Esophagus mucosa (tissue), 1 donor: Measurements from ENCODE around the gene FILIP1L. TPM values are rescaled to one million over a fixed set of nuclear protein-coding genes. Genes with fewer than 3 reads are reported as not detected.
A peak's percentile ranks its signal among the peaks of the same experiment; 100 is the strongest.

ENCODE experiments used
- ATAC-seq: fragments of 200-7000 bp; cut with Tn5 transposase; one replicate; pipeline ENCODE4 v1.9.1; 2020
- total RNA-seq: library from RNA; stranded (reverse); gene quantifications from one replicate; pipeline ENCODE4 v1.2.4, GENCODE V29; 2023
- donor health status: DM: yes; HTN: yes; CAD: no.

Gene FILIP1L
- total RNA-seq, 1 donor from 2014 or later: 2.3 TPM

DNA sequence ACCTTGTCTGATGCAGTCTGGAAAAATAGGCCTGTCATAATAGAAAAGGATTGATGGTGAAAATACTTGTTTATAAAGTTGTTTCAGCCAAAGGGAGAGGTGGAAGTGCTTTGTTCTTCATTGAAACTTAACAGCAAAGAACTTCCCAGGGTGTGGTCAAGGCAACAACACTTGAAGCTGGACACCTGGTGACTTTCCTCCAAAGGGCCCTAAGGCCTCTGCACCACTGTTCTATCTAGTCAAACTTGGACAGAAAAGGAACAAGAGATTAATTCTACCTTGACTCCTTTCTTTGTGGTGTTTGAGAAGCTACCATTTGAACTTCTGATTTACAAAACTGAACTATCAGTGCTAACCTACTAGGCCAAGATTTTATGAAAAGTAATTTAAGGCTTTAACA lies 194.6 kb downstream of the FILIP1L start:
- ATAC-seq: peak; percentile 31

DNA sequence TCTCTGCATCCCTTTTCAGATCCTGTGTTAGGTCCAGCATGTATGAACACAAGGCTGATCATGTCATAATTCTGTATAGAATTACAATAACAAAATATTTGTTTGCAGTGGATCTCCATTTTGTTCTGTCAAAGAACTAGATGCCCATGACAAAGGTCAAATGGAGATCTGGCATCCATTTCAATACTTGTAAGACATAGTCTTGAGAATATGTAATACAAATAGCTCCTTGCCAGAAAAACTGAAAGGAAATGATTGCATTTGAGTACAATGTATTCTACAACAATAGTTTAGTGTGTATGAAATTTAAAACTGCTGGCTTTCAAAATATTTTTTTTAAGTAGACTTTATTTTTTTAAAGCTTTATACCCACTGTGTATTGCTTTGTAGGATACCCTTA lies 195.6 kb downstream of the FILIP1L start:
- no peak for ATAC-seq

DNA sequence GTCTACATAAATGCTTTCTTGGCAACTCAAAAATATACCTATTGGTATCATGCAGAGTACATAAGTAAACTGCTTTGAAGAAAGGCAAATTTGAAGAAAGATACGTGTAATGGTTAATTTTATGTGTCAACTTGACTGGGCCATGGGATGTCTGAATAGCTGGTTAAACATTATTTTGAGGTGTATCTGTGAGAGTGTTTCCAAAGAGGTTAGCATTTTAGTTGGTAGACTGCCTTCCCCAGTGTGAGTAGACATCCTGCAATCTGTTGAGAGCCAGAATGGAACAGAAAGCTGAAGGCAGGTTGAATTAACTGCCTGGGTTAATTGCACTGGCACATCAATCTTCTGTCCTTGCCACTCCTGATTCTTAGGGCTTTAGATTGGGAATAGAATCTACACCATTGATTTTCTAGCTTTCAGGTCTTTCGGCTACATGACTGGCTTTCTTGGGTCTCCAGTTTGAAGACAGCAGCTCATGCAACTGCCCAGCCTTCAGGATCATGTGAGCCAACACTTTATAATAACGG lies 198.3 kb downstream of the FILIP1L start:
- no peak for ATAC-seq

- no peak for ATAC-seq
Observed at GRCh38 chr3:99911433-99911832, 202.9 kb downstream of the FILIP1L start.

- no peak for ATAC-seq
Observed at GRCh38 chr3:99910752-99911290, 203.5 kb downstream of the FILIP1L start.

GRCh38 chr3:99909714-99910495 lies 204.4 kb downstream of the FILIP1L start:
- peak; percentile 86 for ATAC-seq

GRCh38 chr3:99907959-99908544 lies 206.2 kb downstream of the FILIP1L start:
- ATAC-seq: no peak

DNA sequence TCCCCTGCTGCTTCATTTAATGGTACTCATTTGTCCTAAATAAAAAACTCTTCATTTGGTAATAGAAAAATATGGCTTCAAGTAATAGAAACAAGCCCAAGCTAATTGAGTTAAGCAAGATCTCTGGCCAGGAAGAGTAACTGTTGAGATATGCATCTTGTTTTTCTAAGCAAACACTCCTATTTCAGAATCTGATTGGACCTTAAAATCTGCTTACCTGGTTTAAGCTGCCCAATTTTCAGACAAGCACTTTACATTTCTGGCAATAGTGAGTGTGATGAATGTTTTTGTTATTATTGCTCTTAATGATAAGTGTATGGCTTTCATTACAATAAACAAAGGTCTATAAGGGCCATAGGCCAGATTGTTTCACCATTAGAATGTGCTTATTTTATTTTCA lies 210.4 kb downstream of the FILIP1L start:
- ATAC-seq: no peak

DNA sequence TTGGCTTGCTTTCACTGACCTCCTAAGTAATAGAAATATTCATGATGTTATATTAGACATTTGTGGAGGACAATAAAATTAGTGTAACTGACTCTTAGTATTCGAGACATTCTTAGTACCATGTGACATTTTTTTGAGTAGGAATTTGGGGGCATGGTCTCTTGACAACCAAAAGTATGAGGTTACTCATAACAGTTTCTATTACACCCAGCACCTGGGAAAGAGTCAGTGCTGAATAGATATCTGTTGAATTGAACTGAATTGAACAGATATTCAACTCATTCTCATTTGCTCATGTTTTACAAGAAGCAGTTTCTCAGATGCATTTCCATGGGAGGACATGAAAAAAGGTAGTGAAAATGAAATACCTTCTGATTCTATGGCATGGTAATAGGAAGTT lies 212.2 kb downstream of the FILIP1L start:
- no peak for ATAC-seq

DNA sequence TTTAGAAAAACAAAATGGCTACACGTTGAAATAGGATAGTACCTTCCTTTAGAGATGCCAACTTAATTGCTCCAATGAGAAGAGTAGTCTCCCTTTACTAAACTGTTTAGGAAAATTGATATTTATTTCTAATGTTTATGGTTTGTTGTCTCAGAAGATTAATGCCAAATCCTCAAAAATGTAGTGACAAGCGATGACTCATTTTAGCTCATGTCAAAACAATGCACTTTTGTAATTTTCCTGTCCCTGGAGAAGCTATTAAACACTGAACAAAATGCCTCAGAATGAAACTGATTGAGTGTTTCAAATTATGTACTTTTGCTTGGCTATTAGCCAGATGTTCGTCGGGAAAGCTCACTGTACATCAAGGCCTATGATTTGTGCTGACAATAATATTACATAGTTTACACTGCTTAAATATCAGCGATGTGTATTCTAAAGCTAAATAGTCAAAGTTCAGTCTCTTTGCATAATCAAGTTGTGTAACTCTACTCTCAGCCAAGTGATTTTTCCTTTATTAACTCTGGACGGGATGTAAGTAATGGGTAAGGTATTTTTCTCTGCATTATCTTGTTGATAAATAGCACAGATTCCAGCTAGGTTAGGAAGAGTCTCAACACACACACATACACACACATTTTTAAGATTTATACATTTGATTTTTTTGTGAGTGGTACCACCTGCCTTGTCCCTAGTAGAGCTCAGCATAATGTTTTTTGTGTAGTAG lies 212.9 kb downstream of the FILIP1L start:
- ATAC-seq: no peak

- ATAC-seq: no peak
Observed at GRCh38 chr3:99900248-99900647, 214.1 kb downstream of the FILIP1L start.

GRCh38 chr3:99899603-99900002 lies 214.7 kb downstream of the FILIP1L start:
- no peak for ATAC-seq

GRCh38 chr3:99896482-99896881 lies 217.8 kb downstream of the FILIP1L start:
- no peak for ATAC-seq

DNA sequence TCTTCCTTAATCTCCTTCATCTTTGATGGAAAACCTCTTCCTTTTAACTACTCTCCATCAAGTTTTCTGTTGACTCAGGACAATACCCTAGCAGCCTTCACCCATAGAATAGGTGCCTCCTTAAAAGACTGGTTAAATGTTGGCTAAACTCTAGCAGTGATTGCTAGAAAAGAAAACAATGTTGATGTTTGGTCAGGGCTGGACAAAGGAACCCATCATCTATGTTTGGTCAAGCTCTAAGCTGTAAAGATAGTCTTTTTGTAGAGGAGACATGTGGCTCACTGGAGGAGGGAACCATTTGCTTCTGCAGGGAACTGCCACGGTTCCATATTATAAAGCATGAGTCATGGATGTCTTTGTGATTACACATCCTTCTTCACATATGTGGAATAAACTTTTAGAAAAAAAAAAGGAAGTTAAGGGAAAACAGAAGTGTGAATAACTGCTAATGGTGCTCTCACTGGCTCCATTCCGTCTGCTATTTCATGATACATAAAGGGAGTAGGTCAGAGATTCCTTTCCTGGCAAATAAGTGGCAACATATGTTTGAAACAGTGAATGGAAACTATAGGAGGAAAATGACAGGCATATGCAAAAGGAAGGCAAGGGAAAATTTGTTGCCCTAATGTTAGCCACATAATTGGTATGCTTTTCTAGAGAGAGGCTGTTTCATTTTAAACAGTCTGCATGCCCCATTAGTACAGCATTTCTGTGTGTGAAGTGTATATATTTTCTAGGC lies 218.4 kb downstream of the FILIP1L start:
- peak; percentile 60 for ATAC-seq

- no peak for ATAC-seq
Observed at GRCh38 chr3:99895131-99895696, 219.1 kb downstream of the FILIP1L start.

DNA sequence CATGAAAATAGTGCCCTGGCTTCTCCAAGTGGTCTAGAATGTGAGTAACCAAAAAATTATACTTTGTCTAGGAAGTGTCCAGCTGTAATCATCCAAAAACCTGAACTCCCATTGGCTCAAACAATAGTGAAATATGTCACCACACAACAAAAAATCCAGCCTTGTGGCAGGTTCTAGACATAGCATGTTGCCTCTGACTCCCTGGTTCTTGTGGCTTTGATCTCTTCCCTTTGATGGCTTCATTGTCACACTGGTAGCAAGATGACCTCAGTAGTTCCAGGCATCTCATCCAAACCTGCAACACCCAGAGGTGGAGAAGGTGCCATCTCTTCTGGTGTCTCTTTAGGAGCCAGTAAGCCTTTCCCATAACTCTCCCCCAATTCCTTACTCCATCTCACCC lies 222.0 kb downstream of the FILIP1L start:
- no peak for ATAC-seq

GRCh38 chr3:99891610-99892285 lies 222.6 kb downstream of the FILIP1L start:
- no peak for ATAC-seq

DNA sequence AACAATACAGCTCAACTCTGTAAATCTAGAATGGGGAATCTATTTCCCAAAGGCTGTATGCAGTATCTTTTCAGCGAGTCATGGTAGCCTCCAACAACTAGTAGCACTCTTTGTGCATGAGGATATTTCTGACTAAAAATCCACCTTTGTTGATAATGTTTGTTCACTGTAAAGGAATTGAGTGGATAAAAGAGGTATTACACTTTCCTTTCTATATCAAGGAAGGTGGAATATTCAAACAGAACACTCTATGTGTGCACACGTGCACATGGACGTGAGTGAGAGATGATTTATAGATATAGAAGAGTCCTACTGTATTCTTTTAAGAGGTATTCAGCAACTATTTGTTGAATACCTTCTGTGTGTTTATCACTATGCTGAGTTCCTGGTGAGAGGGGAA lies 228.4 kb downstream of the FILIP1L start:
- no peak for ATAC-seq

GRCh38 chr3:99885085-99885484 lies 229.2 kb downstream of the FILIP1L start:
- ATAC-seq: no peak

- ATAC-seq: no peak
Observed at GRCh38 chr3:99884484-99884883, 229.8 kb downstream of the FILIP1L start.

GRCh38 chr3:99883693-99884092 lies 230.6 kb downstream of the FILIP1L start:
- no peak for ATAC-seq

DNA sequence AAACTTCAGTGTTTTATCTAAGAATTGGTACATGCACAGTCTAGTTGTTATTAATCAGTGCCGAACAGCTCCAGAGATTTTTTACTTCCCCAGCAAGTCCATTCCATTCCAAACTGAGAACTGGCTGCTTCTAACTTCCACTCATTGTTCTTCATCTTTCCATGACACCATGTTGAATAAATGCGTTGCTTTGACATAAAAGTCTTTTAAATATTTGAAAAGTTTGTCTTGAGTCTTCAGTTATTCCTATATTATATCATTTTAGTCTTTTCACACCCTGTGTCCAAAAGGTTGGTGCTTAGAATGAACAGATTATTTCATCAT lies 231.2 kb downstream of the FILIP1L start:
- ATAC-seq: no peak
